ENCODE results near the gene SLC41A3.
"Not testable (repeated sequence)": the region's sequence is repeated elsewhere in the genome, so short reads cannot be mapped to it uniquely, and the experiment has no call there.

The SLC41A3 gene

DNA sequence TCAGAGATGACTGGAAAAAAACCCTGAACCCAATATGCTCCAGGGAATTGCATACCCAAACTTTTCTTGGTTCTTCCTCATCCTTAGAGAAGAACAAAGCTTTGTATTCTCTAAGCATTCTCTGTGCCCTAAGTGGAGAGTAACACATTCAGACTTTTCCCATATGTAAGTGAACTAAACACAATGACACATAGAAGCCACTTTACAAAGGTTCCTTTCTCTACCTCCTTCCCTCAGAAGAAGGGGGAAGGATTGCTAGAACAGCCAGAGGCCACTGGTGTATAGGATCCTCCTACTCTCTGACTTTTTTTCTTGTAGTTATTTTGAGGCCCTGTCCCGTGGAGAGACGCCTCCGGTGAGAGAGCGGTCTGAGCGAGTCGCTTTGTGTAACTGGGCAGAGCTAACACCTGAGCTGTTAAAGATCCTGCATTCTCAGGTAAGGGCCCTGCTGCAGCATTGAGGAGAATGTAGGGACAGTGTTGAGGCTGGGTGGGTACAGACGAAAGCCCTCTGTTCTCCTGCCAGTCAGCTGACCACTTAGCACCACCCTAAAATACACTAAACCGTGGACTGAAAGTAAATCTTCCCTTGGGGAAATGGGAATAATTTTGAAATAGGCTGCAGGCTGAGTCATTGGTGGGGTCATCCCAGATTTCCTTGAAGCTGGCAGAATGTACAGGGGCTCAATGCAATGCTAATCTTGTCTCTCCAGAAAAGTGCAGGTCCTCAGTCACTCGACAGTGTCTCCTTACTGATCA is 108.5 kb downstream of the SLC41A3 start:
- DNase-seq, result not testable (repeated sequence)

DNA sequence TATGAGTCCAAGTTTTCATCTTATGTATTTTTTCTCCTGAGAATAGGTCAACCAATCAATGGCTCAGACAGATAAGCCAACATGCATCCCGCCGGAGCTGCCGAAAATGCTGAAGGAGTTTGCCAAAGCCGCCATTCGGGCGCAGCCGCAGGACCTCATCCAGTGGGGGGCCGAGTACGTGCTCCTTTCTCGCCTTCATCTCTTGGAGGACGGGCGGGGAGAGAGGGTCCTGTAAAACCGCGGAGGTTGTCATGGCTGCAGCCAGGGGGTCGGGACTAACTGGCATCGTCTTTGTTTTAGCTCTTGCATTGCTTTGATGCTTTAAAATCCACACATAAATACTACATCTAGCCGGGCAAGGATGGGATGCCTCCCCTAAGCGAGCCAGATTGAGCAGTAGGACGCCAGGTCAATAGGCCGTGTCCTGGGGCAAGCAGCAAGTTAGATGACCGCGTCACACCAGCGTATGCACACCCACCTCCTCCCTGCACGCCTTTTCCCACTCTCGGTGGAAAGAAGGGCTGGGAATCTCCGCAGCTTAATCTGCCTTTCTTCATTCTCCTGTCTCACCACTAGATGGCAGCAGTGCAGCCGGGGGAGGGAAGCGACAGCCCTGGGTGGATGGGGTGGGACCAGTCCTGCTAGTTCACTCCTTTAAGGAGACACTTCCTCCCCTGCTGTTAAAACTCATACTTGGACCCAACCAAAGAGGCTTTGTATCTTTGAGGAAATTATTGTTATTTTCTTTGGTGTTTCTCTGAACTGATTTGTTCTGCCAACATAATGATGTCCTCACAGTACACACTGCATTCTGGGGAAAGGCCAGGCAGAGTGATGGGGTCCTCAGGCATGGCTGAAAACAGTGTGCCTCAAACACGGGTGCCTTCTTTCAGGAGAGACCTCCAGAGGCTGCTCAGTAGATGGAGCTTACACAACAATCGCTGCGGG is 111.7 kb downstream of the SLC41A3 start:
- peak; percentile 24 for DNase-seq

DNA sequence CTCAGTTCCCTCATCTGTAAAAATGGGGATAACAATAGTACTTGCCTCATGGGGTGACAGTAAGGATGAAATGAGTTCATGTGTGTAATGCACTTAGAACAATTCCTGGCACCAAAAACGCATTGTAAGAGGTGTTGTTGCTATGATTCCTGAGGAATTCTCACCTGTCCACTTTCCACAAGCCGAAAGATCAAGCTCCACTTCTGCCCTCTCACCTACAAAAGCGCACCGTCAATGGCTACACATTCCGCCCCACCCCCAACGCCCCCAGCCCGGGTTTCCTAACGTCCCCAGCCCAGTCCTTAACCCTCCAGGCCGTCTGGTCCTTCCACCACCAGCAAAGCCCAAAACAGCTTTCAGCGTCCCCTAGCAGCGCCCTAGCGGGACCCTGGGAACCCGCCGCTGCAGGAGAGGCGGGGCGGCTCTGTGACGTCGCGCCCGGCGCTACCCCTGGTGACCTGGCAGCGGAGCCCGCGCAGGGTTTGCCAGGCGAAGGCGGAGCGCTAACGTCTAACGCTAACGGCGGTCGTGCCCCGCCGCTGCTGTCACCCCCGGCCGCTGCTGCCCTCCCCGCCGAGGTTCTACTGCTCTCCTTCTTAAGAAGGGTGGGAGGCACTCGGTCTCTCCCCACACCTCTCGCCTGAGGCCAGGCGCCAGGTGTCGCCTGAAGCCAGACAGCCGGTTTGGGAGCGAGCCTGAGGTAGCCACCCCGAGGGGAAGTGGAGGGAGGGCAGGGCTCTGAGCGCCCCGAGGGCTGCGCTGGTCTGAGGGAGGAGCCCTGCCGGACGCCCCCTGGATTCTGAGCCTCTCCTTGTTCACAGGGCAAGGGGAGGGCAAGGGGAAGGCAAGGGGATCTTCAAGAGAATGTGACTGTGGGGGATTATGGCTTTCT is 115.0 kb downstream of the SLC41A3 start, which contains the start of gene ROPN1B:
Gene ROPN1B (plus strand): TSS at position 478 of the 892 bp plus-strand sequence. CDS start 2,877 bp downstream, outside the sequence.
- DNase-seq, result not testable (repeated sequence)

DNA sequence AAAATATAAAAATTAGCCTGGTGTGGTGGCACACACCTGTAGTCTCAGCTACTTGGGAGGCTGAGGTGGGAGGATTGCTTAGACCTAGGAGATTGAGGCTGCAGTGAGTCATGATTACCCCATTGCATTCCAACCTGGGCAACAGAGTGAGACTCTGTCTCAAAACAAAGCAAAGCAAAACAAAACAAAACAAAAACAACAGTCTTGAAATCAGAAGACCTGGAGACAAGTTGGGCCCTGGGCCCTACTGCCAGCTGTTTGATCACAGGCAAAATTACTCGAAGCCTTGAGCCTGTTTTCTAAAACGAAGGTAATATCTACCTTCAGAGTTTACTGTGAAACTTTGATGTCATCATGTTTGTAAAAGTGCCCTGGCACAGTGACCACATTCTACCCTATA is 115.8 kb downstream of the SLC41A3 start:
- not testable (repeated sequence) for DNase-seq

DNA sequence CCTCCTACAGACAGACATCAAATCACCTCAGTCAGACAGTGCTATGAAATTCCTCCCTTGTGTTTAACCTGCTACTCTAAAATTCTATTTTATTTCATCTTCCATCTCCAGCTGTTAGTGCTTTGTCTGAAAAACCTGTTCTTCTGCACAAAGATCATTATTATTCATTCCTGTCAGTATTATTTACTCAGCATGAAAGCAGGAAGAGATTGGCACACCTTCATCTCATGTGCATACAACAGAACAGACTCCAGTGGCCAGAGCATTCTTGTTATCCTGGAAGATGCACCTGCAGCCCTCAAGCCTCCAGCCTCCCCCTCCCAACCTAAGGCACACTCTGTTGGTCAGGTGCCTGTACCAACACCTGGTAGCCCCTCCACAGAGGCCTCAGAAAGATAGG is 116.8 kb downstream of the SLC41A3 start:
- DNase-seq, result no peak

DNA sequence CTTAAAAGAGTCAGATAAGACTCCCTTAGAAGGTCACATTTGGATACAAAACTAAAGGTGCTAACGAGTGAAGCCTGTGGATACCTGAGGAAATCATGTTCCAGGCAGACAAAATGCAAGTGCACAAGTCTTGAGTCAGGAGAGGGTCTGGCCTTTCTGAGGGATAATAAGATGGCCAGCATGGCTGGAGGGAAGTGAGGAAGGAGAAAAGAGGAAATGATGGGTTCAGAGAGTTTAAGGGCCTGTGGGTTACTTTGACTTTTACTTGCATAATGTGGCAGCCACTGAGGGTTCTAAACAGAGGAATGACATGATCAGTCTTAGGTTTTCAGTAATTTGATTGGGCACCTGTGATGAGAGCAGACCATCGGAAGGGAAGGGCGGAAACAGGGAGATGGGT is 118.4 kb downstream of the SLC41A3 start:
- no peak for DNase-seq

DNA sequence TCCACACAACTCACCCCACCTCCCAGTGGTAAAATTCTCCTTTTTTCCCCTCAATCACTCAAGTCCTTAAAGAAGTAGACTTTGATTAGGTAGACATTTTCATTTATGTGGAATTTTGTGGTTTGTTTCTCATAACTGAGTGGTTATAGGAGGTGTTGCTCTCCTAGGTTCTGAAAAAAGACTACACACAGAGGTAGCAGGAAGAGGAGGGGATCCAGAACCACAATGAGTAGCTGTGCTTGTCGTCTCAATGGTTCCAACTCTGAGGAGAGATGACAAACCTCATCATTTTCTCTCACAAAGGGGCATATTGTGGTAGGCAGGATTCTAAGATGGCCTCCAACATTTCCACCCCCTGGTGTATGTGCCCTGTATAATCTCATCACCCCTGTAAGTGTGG is 120.1 kb downstream of the SLC41A3 start:
- not testable (repeated sequence) for DNase-seq

DNA sequence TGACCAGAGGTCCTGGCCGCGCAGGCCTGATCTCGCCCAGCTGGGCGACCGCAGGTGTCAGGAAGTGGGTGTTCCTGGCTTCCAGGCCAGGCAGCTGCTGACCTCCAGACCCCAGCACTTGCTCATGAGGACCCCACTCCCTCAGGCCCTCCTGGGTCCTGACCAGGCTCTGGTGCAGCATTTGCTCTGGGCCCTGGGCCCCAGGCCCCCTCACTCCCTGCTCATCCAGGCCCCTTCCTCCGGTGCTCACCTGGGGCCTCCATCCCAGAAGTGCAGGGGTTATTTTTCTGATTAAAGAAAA is 122.7 kb downstream of the SLC41A3 start:
- DNase-seq, result no peak

DNA sequence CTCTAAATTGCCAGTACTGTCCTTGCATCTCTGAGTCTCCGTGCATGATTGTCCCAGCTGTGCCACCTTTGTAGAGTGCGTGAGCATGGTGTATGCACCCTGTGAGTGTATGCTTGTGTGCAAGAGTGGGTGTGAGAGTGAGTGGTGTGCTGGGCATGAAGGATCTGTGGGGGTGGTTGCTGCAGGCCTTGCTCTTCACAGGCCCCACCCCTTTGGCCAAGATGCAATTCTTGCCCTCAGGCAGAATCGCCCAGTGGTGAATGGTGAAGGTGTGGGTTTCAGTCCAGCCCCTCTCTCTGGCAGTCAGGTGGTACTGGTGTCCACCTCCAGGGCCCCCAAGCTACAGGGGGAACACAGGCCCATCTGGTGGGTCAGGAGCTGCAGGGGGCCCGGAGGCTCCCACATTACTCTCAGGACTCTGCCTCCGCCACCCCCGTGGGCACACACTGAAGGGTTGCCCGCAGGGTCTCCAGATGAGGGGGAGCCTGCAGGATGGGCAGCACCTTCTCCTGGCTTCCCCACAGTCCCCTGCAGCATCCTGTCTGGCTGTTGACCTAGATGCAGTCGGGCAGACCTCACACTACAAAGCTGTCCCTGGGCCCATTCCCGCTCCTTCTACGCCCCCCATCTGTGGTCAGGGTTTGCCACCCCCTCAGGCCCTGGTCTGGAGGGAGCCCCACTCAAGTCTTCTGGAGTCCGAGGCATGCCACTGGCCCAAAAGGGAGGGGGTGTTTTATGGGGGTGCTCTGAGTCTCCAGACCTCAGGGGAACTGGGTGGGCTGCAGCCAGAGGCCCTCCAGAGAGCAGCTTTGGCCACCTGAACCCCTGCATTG is 123.3 kb downstream of the SLC41A3 start:
- DNase-seq, result no peak

DNA sequence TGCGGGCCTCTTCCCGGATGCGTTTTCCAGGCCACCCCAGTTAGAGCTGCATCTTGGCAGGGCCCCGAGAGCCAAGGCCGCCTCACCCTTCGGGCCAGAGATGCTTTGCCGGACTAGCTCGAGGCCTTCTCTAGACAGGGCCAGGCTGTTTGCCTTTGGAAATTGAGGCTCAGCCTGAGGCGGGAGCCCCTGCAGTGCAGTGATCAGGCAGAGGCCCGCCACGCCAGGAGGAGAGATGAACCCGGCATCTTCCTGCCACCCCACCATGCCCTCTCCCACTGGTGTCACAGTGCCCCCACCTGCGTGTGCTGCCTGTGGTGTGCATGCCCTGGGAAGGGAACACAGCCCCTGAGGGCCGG is 123.9 kb downstream of the SLC41A3 start:
- DNase-seq, result no peak

DNA sequence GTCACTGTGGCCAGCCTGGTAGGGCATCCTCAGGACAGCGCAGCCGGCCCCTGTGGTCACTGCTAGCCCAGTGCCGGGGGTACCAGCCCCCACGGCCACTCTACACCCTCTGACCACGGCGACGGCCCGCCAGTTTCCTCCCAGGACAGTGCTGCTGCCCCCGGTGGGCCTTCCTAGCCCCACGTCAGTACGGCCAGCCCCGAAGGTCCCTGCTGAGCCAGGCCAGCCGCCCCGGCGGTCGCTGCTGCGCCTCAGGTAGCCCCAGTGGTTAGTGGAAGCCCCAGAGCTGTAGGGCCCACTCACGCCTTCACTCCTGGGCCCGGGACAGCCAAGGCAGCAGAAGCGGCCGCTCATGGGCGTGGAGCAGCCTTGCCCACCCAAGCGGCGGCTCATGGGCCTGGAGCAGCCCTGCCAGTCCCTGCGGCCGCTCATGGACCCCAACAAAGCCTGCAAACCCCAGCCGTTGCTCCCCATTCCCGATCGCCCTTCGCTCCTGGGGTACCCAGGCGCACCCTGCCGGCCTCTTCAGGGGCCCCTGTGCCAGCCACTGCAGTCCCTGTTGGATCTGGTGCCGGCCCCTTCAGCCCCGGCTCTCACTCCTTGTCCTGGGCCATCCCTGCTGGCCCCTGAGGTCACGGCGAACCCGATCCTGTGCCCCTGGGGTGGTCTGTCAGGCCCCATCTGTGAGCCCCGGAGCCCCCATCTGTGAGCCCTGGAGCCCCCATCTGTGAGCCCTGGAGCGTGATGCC is 124.4 kb downstream of the SLC41A3 start:
- DNase-seq, result no peak

DNA sequence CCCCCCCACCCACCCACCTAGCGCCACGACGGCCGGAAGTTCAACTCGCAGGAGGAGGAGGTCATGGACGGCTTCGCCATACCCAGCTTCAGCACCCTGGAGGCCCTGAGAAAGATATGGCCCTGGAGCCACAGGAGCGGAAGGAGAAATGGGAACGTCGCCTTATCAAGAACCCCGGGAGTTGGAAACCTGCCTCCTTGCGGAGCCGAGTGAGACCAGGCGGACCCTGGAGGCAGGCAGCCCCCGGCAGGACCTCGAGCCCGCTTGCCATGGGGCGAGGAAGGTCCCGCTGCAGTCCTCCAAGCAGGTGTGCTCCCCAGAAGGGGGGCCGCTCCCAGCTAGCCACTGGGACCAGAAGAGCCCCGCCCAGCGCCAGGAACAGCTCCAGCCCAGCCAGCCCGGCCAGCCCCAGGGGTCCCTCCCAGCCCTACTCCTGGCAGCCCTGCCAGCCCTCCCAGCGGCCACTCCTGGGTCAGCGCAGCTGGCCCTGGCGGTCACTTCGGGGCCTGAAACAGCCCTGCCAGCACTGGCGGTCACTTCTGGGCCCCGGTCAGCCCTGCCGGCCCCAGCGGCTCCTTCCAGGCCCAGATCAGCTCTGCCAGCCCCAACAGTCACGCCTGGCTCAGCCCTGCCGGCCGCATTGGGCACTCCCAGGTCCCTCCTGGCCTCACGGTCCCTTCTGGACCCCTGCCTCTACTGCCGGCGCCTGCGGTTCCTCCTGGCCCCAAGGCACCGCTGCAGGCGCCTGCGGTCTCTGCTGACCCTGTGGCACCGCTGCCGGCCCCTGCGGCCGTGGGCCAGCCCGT is 125.2 kb downstream of the SLC41A3 start:
- no peak for DNase-seq

DNA sequence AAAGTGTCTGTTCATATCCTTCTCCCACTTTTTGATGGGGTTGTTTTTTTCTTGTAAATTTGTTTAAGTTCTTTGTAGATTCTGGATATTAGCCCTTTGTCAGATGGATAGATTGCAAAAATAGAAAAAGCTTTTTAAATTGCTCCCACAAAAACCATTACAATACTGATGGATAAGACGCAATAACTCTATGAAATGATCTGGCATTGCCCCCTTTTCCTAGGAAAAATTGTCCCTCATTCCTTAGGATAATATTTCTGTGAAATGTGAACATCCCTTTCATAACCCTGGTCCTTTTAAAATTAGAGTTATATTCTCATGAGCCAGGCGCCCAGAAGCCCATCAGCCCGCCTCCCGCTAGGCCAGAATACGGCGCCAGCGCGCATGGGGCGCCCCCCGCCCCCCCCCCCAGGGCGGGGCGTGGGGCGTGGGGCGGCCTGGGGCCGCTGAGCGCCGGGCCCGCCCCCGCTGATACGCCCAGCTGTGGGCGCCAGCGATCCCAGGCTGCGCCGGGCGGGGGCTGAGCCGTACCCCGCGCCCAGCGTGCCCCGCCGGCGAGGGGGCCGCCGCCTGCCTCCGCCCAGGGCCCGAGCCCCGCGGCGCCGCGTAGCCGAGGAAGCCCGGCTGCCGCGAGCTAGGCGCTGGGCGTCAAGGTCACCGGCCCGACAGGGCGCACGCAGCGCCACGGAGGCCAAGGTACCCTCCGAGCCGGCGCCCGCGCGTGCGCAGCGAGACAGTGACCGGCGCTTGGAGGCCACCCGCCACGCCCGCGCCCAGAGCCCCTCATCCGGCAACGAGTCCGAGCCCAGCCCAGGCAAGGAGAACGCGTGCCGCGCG is 126.0 kb downstream of the SLC41A3 start:
- no peak for DNase-seq

DNA sequence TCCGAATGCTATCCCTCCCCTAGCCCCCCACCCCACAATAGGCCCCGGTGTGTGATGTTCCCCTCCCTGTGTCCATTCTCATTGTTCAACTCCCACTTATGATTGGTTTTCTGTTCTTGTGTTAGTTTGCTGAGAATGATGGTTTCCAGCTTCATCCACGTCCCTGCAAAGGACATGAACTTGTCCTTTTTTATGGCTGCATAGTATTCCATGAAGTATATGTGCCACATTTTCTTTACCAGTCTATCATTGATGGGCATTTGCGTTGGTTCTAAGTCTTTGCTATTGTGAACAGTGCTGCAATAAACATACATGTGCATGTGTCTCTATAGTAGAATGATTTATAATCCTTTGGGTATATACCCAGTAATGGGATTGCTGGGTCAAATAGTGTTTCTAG is 126.9 kb downstream of the SLC41A3 start:
- not testable (repeated sequence) for DNase-seq

All from fibroblast of skin of right quadriceps (primary cell).